LHCN-M2 (cell line): ENCODE data around the gene ACSF2. TPM values are rescaled to one million over a fixed set of nuclear protein-coding genes. Genes with fewer than 3 reads are reported as not detected.
A peak's percentile ranks its signal among the peaks of the same experiment; 100 is the strongest.
"Not testable (repeated sequence)": the region's sequence is repeated elsewhere in the genome, so short reads cannot be mapped to it uniquely, and the experiment has no call there.

Source experiments
- DNase-seq: peaks from one replicate; pipeline ENCODE4 v3.0.0-alpha.2; 2012; ENCODE audit warnings: low read depth
- polyA plus RNA-seq: library from polyadenylated mRNA; unstranded; fragments of >200 nt; gene quantifications from one replicate; pipeline ENCODE4 v1.2.1, GENCODE V29; 2012; ENCODE audit warnings: missing spikeins
- total RNA-seq: library from RNA; depleted of rRNA; stranded (reverse); fragments of >200 nt; gene quantifications from 2 replicates; pipeline ENCODE4 v1.2.3, GENCODE V29; 2014; rRNA removed

ACSF2 gene
- total RNA-seq, result 16.6 and 17.0 TPM in 2 replicates
- polyA plus RNA-seq, result 25.9 TPM

GRCh38 chr17:50425682-50426471, at the start of gene ACSF2:
TSS of gene ACSF2 (plus strand) at chr17:50426218. CDS start at chr17:50426262, 44 bp downstream.
- DNase-seq, result peak; percentile 43

GRCh38 chr17:50379351-50380132, 46.5 kb upstream of the ACSF2 start:
- no peak for DNase-seq

- DNase-seq, result no peak
Observed at GRCh38 chr17:50380369-50381259, 45.4 kb upstream of the ACSF2 start.

- DNase-seq, result no peak
Observed at GRCh38 chr17:50381260-50381815, 44.7 kb upstream of the ACSF2 start.

GRCh38 chr17:50381920-50382319, 44.1 kb upstream of the ACSF2 start:
- no peak for DNase-seq

GRCh38 chr17:50382931-50383330, 43.1 kb upstream of the ACSF2 start:
- no peak for DNase-seq

- DNase-seq, result no peak
Observed at GRCh38 chr17:50386510-50386909, 39.5 kb upstream of the ACSF2 start.

GRCh38 chr17:50388728-50389127, 37.3 kb upstream of the ACSF2 start:
- no peak for DNase-seq

- DNase-seq, result no peak
Observed at GRCh38 chr17:50389534-50389933, 36.5 kb upstream of the ACSF2 start.

- DNase-seq, result no peak
Observed at GRCh38 chr17:50392621-50393020, 33.4 kb upstream of the ACSF2 start.

- no peak for DNase-seq
Observed at GRCh38 chr17:50393700-50394099, 32.3 kb upstream of the ACSF2 start.

- DNase-seq, result no peak
Observed at GRCh38 chr17:50394711-50395110, 31.3 kb upstream of the ACSF2 start.

GRCh38 chr17:50396261-50397110, 29.5 kb upstream of the ACSF2 start:
- peak; percentile 46 for DNase-seq

- peak; percentile 77 for DNase-seq
Observed at GRCh38 chr17:50397111-50397918, 28.7 kb upstream of the ACSF2 start, which contains the start of gene LRRC59. TSS of gene LRRC59 (minus strand) at chr17:50397523. CDS start at chr17:50397317, 206 bp downstream.

- no peak for DNase-seq
Observed at GRCh38 chr17:50397919-50398285, 28.1 kb upstream of the ACSF2 start.

- DNase-seq, result not testable (repeated sequence)
Observed at GRCh38 chr17:50398672-50399071, 27.3 kb upstream of the ACSF2 start.

GRCh38 chr17:50399591-50399990, 26.4 kb upstream of the ACSF2 start:
- not testable (repeated sequence) for DNase-seq

GRCh38 chr17:50405351-50405750, 20.7 kb upstream of the ACSF2 start:
- DNase-seq, result not testable (repeated sequence)

GRCh38 chr17:50406578-50406977, 19.4 kb upstream of the ACSF2 start:
- DNase-seq, result no peak
